NCI-H2029 treated with DMSO at 0.1 percent for 48 hours (cell line): ENCODE data around the gene TEX2.
"Not testable (repeated sequence)": the region's sequence is repeated elsewhere in the genome, so short reads cannot be mapped to it uniquely, and the experiment has no call there.

Source experiments
- DNase-seq: peaks from one replicate; lab custom pipeline; 2025; lab: John Stamatoyannopoulos, UW

The TEX2 gene

GRCh38 chr17:64212122-64212521 is 50.9 kb downstream of the TEX2 start:
- no peak for DNase-seq

GRCh38 chr17:64209983-64210382 is 53.1 kb downstream of the TEX2 start:
- DNase-seq = no peak

GRCh38 chr17:64209356-64209941 is 53.6 kb downstream of the TEX2 start:
- no peak for DNase-seq

- DNase-seq = not testable (repeated sequence)
These were observed 54.4 kb downstream of the TEX2 start for GRCh38 chr17:64208656-64209055.

DNA sequence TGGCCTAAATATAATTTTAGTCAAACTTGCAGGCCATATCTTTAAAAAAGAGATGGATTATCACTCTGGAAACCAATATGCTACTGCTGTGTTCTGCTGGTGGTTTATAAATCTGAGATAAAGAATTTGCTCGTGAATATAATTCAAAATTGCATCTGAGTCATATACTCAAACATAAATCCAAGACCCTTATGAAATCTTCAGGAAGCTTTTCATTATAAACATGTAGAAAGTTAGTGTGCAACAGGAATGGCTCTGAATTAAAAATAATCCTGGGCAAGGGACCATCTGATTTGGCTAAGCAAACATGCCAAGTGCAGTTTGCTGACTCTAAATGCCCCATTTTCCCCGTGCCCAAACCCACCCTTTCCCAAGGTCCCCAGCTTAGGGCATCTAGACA is 57.3 kb downstream of the TEX2 start:
- no peak for DNase-seq

- no peak for DNase-seq
These were observed 59.4 kb downstream of the TEX2 start for GRCh38 chr17:64203630-64204029.

DNA sequence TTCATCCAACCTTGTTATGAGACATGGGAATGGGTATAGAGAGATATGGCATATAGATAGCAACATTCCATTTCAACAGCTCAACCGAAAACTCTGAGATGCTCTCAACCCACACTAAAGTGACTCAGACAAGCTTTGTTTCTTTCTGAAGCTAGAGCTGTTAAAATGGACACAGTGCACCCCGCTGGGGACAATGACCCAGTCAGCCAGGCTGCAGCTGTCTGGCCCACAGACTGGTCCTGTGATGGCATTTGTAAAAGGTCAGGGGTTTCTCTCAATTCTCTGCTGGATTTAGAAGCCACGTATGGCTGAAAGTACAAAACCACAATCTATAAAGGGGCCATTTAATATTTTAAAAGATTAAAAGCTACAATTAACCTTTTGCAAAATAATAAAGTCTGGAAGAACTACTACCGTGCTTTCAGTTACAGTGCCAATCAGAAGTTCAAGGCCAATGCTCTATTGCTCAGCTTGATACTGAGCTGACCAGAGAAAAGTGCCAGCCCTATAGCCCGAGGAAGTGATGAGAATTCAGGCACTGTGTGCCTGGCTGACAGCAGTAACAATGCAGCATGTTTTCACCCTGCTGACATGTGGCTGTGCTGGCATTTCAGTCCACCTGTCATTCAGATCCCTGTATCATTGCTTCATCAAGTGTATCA is 60.2 kb downstream of the TEX2 start:
- no peak for DNase-seq

- DNase-seq = peak; percentile 56
These were observed 62.7 kb downstream of the TEX2 start for GRCh38 chr17:64200080-64201032.

DNA sequence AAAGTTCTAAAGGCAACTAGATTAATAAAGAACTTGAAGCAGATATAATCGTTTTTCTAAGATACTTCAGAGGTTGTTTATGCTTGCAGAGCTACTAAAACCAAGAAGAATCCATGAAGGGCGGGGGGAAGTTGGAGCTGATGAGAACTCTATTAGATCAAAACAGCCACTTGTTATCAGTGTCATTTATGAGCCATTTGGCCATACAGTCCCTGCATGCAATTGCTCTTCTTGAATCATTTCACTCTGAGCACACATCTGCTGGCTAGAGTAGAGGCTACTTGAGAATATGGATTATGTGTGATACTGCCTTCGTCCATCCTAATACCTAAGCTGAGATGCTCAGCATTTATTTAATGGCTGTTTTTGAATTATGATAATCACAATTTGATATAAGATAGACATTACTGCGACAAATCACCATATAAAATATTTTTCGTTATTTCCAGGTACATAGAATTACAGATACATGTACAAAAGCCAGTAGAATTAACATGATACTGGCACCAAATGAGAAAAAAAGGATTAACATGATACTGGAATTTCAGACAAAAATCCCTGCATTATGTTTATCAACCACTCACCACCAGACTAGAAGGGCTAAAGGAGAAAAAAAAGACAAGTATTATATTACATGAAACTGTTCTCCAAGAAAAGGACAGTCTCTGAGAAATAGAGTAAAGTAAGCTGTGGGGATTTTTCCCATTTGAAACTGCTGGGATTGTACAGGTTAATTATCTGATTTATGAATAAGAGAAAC is 64.5 kb downstream of the TEX2 start:
- no peak for DNase-seq

DNA sequence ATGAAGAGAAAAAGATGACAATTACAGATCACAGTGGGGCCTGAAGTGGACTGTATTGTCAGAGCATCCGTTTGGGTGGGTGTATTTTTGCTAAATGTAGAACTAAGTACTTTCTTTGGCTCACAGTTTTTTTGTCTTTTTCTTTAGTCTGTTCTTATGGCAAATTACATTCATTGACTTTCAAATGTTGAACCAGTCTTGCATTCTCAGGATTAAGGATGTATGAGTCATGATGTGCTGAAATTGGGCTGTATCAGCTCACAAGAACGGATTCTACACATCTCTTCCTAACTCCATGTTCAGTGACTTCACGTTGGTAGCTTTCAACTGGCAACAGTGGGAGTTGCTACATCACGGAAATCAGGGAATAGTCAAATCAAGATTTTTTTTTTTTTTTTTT is 66.5 kb downstream of the TEX2 start:
- DNase-seq = no peak

DNA sequence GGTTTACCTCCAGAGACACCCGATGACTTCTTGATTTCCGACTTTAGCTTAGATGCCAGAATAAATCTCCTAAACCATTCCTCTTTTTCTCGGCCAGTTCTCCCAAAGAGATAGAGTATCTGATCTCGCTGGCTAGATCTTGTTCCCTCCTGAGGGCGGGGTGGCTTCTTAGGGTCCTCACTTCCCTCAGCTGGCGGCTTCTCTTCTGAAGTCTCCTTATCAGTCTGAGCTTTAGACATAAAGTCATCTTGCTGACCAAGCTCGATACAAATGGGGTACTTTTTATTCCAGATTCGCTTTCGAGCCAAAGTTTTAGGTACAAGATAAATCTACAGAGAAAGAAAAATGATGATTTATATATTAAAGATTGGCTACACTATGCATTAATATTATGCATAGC is 69.5 kb downstream of the TEX2 start:
- no peak for DNase-seq

GRCh38 chr17:64192589-64192988 is 70.5 kb downstream of the TEX2 start:
- DNase-seq = no peak

DNA sequence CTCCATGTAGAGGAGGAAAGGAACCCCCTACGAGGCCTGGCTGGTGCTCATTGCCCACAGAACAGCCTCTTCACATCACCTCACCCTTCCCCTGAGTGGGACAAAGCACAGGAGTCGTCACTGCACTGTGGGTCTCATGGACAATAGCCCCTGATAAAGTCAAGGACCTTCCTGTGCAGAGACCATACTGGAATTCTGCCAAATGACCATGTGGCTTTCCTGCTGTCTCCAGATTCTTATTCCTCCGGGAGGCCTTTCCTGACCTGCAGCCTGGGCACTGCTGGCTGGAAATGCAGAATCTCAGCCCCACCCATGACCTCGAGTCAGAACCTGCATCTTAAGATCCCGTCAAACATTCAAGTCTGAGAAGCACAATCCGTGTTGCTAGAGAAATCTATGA is 72.6 kb downstream of the TEX2 start:
- peak; percentile 10 for DNase-seq

GRCh38 chr17:64188088-64188487 is 75.0 kb downstream of the TEX2 start:
- no peak for DNase-seq

- DNase-seq = no peak
These were observed 75.8 kb downstream of the TEX2 start for GRCh38 chr17:64187093-64187895.

GRCh38 chr17:64186171-64187092 is 76.6 kb downstream of the TEX2 start:
- DNase-seq = no peak

- DNase-seq = not testable (repeated sequence)
These were observed 77.5 kb downstream of the TEX2 start for GRCh38 chr17:64185557-64185956.

GRCh38 chr17:64185101-64185500 is 78.0 kb downstream of the TEX2 start:
- no peak for DNase-seq

DNA sequence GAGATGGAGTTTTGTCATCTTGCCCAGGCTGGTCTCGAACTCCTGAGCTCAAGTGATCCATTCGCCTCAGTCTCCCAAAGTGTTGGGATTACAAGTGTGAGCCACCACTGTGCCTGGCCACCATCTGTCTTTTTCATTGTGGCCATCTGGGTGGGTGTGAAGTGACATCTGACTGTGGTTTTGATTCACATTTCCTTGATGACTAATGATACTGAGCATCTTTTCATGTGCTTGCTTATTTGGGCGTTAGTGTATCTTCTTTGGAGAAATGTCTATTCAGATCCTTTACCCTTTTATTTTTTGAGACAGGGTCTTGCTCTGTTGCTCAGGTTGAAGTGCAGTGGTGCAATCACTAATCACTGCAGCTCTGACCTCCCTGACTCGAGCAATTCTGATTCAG is 79.2 kb downstream of the TEX2 start:
- DNase-seq = no peak

DNA sequence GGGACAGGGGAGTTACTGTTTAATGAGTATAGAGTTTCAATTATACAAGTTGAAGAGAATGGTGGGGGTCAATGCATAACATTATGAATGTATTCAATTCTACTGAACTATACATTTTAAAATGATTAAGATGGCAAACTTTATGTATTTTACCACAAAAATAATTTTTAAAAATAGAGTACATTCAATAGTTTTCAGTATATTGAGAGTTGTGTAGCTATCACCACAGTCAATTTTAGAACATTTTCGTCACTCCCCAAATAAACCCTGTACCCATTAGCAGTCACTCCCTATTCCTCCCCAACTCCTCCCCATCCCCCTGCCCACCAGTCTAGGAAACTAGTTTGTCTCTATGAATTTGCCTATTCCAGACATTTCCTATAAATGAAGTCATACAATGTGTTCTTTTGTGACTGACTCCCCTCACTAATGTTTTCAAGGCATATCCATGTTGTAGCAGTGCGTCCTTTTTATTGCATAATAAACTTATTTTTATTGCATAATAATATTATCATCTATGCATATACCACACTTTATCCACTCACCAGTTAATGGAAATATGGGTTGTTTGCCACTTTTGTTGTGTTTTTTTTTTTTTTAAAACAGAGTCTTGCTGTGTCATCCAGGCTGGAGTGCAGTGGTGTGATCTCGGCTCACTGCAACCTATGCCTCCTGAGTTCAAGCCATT is 80.6 kb downstream of the TEX2 start:
- DNase-seq = no peak
